NAMALWA (cell line): Measurements from ENCODE around the gene REG3G.
A peak's percentile ranks its signal among the peaks of the same experiment; 100 is the strongest.
"Not testable (repeated sequence)": the region's sequence is repeated elsewhere in the genome, so short reads cannot be mapped to it uniquely, and the experiment has no call there.

Experiments used
- DNase-seq: peaks from one replicate; pipeline ENCODE4 v3.0.0-alpha.2; 2015; ENCODE audit warnings: low spot score

REG3G gene

DNA sequence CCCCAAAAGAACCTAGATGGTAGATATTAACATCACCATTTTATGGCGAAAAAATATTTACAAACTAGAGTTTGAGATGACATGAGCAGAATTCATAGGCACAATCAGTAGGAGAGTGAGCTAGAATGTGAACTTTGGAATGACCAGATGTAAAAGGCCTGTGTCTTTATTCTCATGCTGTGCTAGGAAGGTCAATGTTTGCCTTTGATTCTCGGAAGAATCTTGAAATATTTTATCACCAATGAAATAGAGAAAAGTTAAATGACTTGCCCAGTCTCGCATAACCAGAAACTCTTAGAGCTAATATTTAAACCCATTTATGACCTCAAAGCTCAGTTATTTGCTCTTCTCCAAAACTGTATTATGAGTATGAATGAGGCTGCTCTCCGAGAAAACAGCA lies 9.2 kb upstream of the REG3G start:
- no peak for DNase-seq

DNA sequence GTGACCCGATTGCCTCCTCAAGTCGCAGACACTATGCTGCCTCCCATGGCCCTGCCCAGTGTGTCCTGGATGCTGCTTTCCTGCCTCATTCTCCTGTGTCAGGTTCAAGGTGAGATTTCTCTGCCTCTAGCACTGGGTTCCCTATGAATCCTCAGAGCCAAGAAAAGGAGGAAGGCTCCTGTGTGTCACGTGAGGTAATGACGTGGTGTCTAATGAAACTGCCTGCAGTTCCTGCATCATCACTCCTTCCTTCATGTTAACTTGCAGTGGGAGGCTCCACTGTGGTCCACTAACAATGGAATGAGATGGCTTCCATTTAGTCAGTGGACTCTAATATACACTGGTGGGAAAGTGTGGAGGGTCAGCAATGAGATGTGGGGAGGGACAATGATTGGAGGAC lies 559 bp downstream of the REG3G start:
- DNase-seq: no peak

DNA sequence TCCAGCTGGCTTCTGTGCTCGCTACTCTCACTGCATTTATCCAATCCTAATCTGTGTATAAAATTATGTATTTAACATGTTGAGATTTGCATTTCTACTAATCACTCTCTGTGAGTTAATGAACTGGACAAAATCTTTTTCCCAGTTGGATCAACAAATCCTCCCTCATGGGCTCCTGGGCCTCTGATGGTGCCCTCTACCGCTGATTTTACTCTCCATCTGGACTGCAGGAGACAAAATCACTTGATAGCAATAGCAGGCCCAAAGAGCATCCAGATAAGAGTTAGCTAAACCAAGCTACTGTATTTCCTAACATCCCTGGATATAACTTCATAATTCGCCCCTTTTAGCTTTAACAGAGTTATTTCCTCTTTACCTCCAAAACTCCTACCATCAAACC lies 14.4 kb downstream of the REG3G start:
- no peak for DNase-seq

DNA sequence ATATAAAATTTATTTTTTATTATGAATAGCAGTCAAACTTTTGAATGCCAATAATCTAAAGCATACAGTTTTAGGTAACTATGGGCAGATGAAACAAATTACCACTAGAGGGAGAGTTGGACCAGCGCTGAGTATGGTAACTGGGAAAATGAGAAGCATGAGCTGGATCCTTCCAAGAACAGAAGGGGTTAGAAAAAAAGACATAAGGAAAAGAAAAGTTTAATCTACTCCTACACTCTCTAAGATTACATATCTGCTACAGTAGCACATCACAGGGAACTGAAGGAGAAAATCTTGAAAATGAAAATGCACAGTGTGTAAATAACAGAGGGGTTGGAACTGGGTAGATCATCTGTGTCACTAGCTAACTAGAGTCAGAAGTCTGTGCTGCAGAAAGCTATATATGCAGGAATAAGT lies 15.5 kb downstream of the REG3G start:
- DNase-seq: peak; percentile 30

DNA sequence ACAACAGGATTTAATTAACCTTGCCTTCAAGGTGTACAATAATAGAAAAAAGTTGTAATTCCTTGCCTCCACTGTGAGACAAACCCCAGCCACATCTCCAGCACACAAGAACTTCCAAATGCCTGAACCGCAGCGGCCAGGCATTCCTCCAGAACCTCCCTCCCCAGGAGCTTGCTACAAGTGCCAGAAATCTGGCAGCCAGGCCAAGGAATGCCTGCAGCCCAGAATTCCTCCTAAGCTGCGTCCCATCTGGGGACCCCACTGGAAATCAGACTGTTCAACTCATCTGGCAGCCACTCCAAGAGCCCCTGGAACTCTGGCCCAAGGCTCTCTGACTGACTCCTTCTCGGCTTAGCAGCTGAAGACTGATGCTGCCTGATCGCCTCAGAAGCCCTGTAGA lies 28.0 kb downstream of the REG3G start:
- not testable (repeated sequence) for DNase-seq

DNA sequence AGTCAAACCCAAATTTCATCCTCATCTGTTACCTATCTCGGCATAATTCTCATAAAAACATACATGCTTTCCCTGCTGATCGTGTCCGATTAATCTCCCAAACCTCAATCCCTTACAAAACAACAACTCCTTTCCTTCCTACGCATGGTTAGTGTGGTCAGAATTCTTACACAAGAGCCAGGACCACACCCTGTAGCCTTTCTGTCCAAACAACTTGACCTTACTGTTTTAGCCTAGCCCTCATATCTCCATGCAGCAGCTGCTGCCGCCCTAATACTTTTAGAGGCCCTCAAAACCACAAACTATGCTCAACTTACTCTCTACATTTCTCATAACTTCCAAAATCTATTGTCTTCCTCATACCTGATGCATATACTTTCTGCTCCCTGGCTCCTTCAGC lies 29.3 kb downstream of the REG3G start:
- not testable (repeated sequence) for DNase-seq

DNA sequence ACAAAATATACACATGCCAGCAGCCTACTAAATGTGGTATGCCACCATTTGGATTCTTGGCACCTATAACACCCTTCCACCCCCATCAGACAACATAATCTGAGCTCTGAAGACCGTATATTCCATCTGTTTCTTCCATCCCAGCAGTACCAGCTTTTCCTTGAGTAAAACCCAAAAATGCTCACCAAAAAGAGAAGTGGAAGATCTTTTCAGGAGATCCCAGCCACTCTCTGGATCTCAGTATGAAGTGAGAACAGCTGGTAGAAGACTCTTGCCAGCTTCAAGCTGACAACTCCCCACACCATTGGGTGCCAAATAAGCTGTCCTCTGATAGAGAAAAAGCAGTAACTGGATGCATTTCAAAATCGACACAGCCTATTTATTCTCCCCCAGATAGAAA lies 39.7 kb downstream of the REG3G start:
- no peak for DNase-seq

DNA sequence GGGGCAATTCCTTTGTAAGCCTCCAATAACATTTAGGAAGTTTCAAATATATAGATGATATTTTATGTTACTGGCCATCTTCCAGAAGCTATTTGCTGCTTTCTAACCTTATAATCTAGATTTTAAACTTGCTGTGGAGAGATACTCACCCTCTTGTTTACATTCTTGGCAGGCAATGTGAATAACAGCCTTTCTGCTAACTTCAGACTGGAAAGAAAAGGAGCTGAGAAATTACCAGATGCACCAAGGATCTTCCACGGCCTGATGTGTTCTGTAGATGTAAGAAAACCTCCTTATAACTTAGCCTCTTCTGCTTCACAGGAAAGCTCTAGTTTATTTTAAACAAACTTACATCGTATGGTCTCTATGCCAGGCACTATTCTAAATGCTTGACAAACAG lies 45.6 kb downstream of the REG3G start:
- no peak for DNase-seq
